HG03575 (cell line): Measurements from ENCODE around the gene HNRNPK.

Source experiments
- ATAC-seq: cut with Tn5 transposase; IDR thresholded peaks from one replicate; pipeline ENCODE4 v1.9.1; 2021; ENCODE audit not compliant: unreplicated experiment, insufficient number of reproducible peaks, low FRiP score; ENCODE audit errors: extremely low read depth

Gene HNRNPK

GRCh38 chr9:83979812-83980394, at the start of gene HNRNPK:
Gene HNRNPK (minus strand): TSS chr9:83980215. CDS start chr9:83978252, 1,963 bp downstream.
- peak; percentile 74 for ATAC-seq

GRCh38 chr9:84027201-84027600, 47.2 kb upstream of the HNRNPK start:
- no peak for ATAC-seq

- ATAC-seq = no peak
Measured at GRCh38 chr9:84024041-84024575, 44.1 kb upstream of the HNRNPK start.

GRCh38 chr9:84007662-84008061, 27.6 kb upstream of the HNRNPK start:
- no peak for ATAC-seq

- ATAC-seq = no peak
Measured at GRCh38 chr9:84003246-84003645, 23.2 kb upstream of the HNRNPK start.

- no peak for ATAC-seq
Measured at GRCh38 chr9:84002344-84002743, 22.3 kb upstream of the HNRNPK start.

- ATAC-seq = no peak
Measured at GRCh38 chr9:84001621-84002020, 21.6 kb upstream of the HNRNPK start.

GRCh38 chr9:84000186-84000585, 20.2 kb upstream of the HNRNPK start:
- ATAC-seq = no peak

- no peak for ATAC-seq
Measured at GRCh38 chr9:83999141-83999918, 19.3 kb upstream of the HNRNPK start.

GRCh38 chr9:83996126-83996525, 16.1 kb upstream of the HNRNPK start:
- no peak for ATAC-seq

GRCh38 chr9:83992901-83993300, 12.9 kb upstream of the HNRNPK start:
- no peak for ATAC-seq

- ATAC-seq = no peak
Measured at GRCh38 chr9:83992407-83992806, 12.4 kb upstream of the HNRNPK start.

- ATAC-seq = no peak
Measured at GRCh38 chr9:83991355-83991754, 11.3 kb upstream of the HNRNPK start.

- no peak for ATAC-seq
Measured at GRCh38 chr9:83988411-83988810, 8.4 kb upstream of the HNRNPK start.

GRCh38 chr9:83987402-83987791, 7.4 kb upstream of the HNRNPK start:
- no peak for ATAC-seq

- ATAC-seq = no peak
Measured at GRCh38 chr9:83986765-83987401, 6.9 kb upstream of the HNRNPK start.

- ATAC-seq = no peak
Measured at GRCh38 chr9:83986195-83986594, 6.2 kb upstream of the HNRNPK start.

- peak; percentile 2 for ATAC-seq
Measured at GRCh38 chr9:83981126-83981871, 1.3 kb upstream of the HNRNPK start.

GRCh38 chr9:83980395-83981125, 545 bp upstream of the HNRNPK start, which contains the start of gene RMI1:
Gene RMI1 (plus strand): TSS chr9:83980805. CDS start chr9:84000987, 20,182 bp downstream.
- ATAC-seq = peak; percentile 38
